Liver (tissue), 3 donors: ENCODE results near the gene ATL1.

ENCODE experiments used
- SP1 ChIP-seq: IDR thresholded peaks from 2 replicates; pipeline ENCODE4 v1.6.1; 2018; ENCODE audit warnings: antibody characterized with exemption, mild to moderate bottlenecking
- TF ChIP-seq, protein P1 (sequence below): fragments of 150-350 bp; IDR thresholded peaks from 2 replicates; pipeline ENCODE4 v1.5.1; 2017; ENCODE audit warnings: improper control_type of control experiment, low read depth, low read length; ENCODE audit not compliant: missing input control
- TF ChIP-seq, protein P2 (sequence below): IDR thresholded peaks from 2 replicates; pipeline ENCODE4 v1.6.1; 2016; ENCODE audit warnings: antibody characterized with exemption
- donor health status: healthy.
- donor health status: healthy.

DNA sequence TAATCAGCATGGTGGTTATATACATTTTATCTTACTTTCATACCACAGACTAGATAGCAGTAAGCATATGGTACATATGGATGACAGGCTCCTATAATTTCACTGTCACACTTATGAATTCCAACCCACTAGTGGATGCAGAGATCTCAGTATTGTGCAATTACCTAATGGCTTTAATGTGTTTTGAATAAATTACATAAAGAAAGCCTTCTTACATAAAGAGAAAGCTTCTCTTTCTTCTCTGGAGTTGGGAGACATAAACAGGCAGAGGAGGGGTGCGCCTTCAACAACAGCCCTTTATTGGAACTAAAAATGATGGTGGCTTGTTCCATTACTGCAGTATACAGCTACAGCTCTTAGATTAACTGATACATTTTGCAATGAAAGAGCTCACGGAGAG is 55.6 kb downstream of the ATL1 start:
- TF ChIP-seq, protein P1, sequence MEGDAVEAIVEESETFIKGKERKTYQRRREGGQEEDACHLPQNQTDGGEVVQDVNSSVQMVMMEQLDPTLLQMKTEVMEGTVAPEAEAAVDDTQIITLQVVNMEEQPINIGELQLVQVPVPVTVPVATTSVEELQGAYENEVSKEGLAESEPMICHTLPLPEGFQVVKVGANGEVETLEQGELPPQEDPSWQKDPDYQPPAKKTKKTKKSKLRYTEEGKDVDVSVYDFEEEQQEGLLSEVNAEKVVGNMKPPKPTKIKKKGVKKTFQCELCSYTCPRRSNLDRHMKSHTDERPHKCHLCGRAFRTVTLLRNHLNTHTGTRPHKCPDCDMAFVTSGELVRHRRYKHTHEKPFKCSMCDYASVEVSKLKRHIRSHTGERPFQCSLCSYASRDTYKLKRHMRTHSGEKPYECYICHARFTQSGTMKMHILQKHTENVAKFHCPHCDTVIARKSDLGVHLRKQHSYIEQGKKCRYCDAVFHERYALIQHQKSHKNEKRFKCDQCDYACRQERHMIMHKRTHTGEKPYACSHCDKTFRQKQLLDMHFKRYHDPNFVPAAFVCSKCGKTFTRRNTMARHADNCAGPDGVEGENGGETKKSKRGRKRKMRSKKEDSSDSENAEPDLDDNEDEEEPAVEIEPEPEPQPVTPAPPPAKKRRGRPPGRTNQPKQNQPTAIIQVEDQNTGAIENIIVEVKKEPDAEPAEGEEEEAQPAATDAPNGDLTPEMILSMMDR: no peak
- no peak for TF ChIP-seq SP1
- TF ChIP-seq, protein P2, sequence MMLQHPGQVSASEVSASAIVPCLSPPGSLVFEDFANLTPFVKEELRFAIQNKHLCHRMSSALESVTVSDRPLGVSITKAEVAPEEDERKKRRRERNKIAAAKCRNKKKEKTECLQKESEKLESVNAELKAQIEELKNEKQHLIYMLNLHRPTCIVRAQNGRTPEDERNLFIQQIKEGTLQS: no peak
